Renal pelvis (tissue), 4 donors: ENCODE data around the gene RPS6KA5. TPM values are rescaled to one million over a fixed set of nuclear protein-coding genes. Genes with fewer than 3 reads are reported as not detected.

Source experiments
- DNase-seq: peaks from one replicate; pipeline ENCODE4 v3.0.0-alpha.2; 2013
- polyA plus RNA-seq, 3 donors: library from polyadenylated mRNA; unstranded; fragments of 120-200 nt; gene quantifications; one replicate each; pipeline ENCODE4 v1.2.1, GENCODE V29; 2013; ENCODE audit not compliant: insufficient read length in 3 of 3

The RPS6KA5 gene
- polyA plus RNA-seq, 3 donors, result 6.7 to 7.8 (median 7.7) TPM

- DNase-seq, result no peak
These were observed 250.7 kb downstream of the RPS6KA5 start for GRCh38 chr14:90809530-90810312.

GRCh38 chr14:90808759-90809529, 251.5 kb downstream of the RPS6KA5 start:
- DNase-seq, result no peak

GRCh38 chr14:90807060-90807459, 253.4 kb downstream of the RPS6KA5 start:
- no peak for DNase-seq

- no peak for DNase-seq
These were observed 254.5 kb downstream of the RPS6KA5 start for GRCh38 chr14:90805662-90806540.

GRCh38 chr14:90805084-90805391, 255.4 kb downstream of the RPS6KA5 start:
- no peak for DNase-seq

GRCh38 chr14:90804292-90805083, 256.0 kb downstream of the RPS6KA5 start:
- DNase-seq, result no peak

- DNase-seq, result no peak
These were observed 257.2 kb downstream of the RPS6KA5 start for GRCh38 chr14:90803249-90803648.

GRCh38 chr14:90799420-90799819, 261.0 kb downstream of the RPS6KA5 start:
- no peak for DNase-seq

- no peak for DNase-seq
These were observed 262.5 kb downstream of the RPS6KA5 start for GRCh38 chr14:90797919-90798318.

Other genes starting within 250 kb of the RPS6KA5 start
- gene TTC7B, start 244.2 kb downstream of the RPS6KA5 start, polyA plus RNA-seq, result 10 to 100 TPM; 36.7 to 47.2 (median 42.3) TPM
- gene DGLUCY, start 53.4 kb upstream of the RPS6KA5 start, polyA plus RNA-seq, result 10 to 100 TPM; 69.6 to 90.1 (median 85.1) TPM
- gene GPR68, start 184.1 kb upstream of the RPS6KA5 start, polyA plus RNA-seq, result 1 to 10 TPM; 2.2 to 4.1 (median 3.8) TPM